K562 (cell line): Measurements from ENCODE around the gene BTG2. TPM values are rescaled to one million over a fixed set of nuclear protein-coding genes. Genes with fewer than 3 reads are reported as not detected.

Experiments used
- BACH1 ChIP-seq: fragments of 200-800 bp; sonication (Bioruptor generic); IDR thresholded peaks from 2 replicates; pipeline ENCODE4 v1.6.1; 2016; ENCODE audit warnings: missing genetic modification characterization, missing compliant biosample characterization
- CHD7 ChIP-seq: fragments of 200-600 bp; sonication (generic); IDR thresholded peaks from one replicate; pipeline ENCODE4 v1.6.1; 2012; ENCODE audit warnings: mild to moderate bottlenecking, low read depth, low read length, inconsistent platforms
- LARP7 ChIP-seq: fragments of 450-650 bp; IDR thresholded peaks from 2 replicates; pipeline ENCODE4 v1.6.1; 2016
- NFRKB ChIP-seq: fragments of 450-650 bp; IDR thresholded peaks from 2 replicates; pipeline ENCODE4 v1.6.1; 2016; ENCODE audit warnings: low read depth
- PREB ChIP-seq: sonication (generic); formaldehyde crosslinking; IDR thresholded peaks from 2 replicates; pipeline ENCODE4 v1.8.1; 2023; ENCODE audit warnings: mild to moderate bottlenecking, missing genetic modification reagents
- ZC3H4 ChIP-seq: sonication (generic); formaldehyde crosslinking; IDR thresholded peaks from 2 replicates; pipeline ENCODE4 v1.9.0; 2021; ENCODE audit warnings: missing genetic modification reagents, borderline replicate concordance
- ZNF512 ChIP-seq: IDR thresholded peaks from 2 replicates; pipeline ENCODE4 v1.6.1; 2016; ENCODE audit warnings: missing genetic modification characterization, missing compliant biosample characterization
- polyA plus RNA-seq, 8 experiments: library from polyadenylated mRNA; depleted of rRNA in 4 of 8; stranded (reverse) in 5 of 8; unstranded in 3 of 8; fragments of >200 nt; fragmentation: Nextera tagmentation in 2 of 8; fragmentation: Illumina TruSeq in 1 of 8; extraction: Ambion mirVana in 2 of 8; extraction: Trizol in 1 of 8; gene quantifications; 2 replicates each; pipeline versions ENCODE4 v1.2.1 to v1.2.3, GENCODE V29; 2011 to 2014; ENCODE audit warnings: inconsistent platforms in 1 of 8, missing spikeins in 1 of 8
- total RNA-seq, 7 experiments: library from RNA; depleted of rRNA in 6 of 7; stranded (reverse); fragments of >200 nt in 6 of 7; fragmentation: Illumina TruSeq in 2 of 7; extraction: Trizol in 2 of 7; gene quantifications; 2 replicates each; pipeline versions ENCODE4 v1.2.1 to v1.2.3, GENCODE V29; 2011 to 2021; ENCODE audit warnings: low replicate concordance in 1 of 7

Gene BTG2
- total and polyA plus RNA-seq, 9 of the 15 experiments (the other 6 are each of a cell fraction or from before 2014, with no cell fraction given): 2.3 to 41.9 (median 8.7) TPM

- TF ChIP-seq CHD7 (no peak), NFRKB (0 out of 2 replicates have a peak, but pooled peaks have one; percentile 17), PREB (CRISPR knock-in tag) (no peak), BACH1 (tag) (peak; percentile 52; the same call in 1 of the 2 replicates), ZC3H4 (CRISPR knock-in tag) (peak; percentile 68; the same call in 1 of the 2 replicates), ZNF512 (no peak), LARP7 (no peak)
Measured at GRCh38 chr1:203306089-203306964, 1.0 kb downstream of the BTG2 start (continued).
